HG03565 (cell line): ENCODE data around the gene ARHGAP44.

ENCODE experiments used
- ATAC-seq: cut with Tn5 transposase; IDR thresholded peaks from one replicate; pipeline ENCODE4 v1.9.1; 2021; ENCODE audit warnings: mild to moderate bottlenecking, moderate library complexity; ENCODE audit not compliant: unreplicated experiment

Gene ARHGAP44

DNA sequence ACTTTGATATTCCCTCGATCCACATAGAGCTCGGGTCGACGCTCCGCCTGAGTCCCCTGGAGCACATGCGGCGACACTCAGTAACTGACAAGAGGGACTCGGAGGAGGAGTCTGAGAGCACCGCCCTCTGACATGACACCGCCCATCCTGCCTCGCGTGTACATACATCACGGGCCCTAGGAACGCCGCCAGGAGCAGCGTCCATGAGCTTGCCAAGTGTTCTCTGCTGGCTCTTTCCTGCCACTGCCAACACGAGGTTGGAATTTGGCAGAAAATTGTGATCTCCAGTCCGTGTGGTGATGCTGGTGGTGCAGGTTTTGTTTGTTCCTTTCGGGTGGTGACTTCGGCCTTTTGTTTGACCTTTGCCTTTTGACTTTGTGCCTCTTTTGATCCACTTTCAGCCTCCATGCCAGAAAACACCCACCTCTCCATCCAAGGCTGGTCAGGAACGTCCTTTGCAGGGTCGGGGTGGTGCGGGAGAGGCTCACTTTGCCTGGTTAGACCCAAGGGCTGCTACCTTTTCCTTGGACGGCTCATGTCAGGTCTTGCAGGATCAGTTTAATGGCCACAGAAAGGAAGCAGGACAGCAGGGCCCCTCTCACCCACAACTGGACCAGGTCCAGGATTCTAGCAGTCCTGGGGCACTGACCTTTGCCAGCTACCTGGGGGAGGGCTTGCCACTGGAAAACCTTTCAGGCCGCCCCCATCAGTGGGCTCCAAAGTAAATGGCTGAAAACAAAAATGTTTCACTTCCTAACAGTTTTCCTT lies 200.9 kb downstream of the ARHGAP44 start:
- ATAC-seq, result no peak

- no peak for ATAC-seq
Observed at GRCh38 chr17:12990926-12991325, 201.6 kb downstream of the ARHGAP44 start.

DNA sequence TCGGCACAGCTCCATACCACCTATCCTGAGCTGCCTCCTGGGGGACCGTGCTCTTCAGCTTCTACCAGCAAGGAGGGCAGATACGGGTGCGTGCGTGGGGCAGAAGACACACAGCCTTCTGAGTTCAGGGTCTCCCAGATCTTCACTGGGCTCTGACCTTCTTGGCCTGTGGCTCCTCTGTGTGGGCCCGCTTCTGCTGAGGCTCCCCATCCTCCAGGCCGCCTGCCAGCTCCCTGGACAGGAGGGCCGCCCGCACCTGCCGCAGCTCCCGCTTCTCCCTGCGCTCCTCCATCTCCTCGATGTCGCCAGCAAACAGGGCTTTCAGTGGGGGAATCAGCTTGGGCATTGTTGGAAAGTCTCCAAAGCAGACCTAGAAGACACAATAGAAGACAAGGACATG lies 203.4 kb downstream of the ARHGAP44 start:
- ATAC-seq, result no peak

DNA sequence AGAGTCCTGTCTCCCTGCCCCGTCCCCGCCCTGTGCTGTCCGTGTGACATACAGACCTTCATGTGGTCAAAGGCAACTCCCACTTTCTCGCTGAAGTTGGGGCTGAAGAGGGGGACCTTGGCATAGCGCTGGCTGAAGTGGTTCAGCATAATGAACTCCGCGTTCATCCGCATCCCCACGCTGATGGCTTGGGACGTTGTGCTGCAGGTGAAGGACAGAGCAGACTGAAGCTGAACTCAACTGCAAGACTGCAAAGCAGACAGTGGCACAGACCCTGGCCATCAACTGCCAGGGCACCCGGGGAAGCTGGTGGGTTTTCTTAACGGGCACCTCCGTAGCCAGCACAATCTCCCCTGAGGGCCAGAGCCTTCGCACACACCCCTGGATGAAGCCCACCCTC lies 204.3 kb downstream of the ARHGAP44 start:
- no peak for ATAC-seq

- no peak for ATAC-seq
Observed at GRCh38 chr17:12994341-12995074, 205.2 kb downstream of the ARHGAP44 start.

DNA sequence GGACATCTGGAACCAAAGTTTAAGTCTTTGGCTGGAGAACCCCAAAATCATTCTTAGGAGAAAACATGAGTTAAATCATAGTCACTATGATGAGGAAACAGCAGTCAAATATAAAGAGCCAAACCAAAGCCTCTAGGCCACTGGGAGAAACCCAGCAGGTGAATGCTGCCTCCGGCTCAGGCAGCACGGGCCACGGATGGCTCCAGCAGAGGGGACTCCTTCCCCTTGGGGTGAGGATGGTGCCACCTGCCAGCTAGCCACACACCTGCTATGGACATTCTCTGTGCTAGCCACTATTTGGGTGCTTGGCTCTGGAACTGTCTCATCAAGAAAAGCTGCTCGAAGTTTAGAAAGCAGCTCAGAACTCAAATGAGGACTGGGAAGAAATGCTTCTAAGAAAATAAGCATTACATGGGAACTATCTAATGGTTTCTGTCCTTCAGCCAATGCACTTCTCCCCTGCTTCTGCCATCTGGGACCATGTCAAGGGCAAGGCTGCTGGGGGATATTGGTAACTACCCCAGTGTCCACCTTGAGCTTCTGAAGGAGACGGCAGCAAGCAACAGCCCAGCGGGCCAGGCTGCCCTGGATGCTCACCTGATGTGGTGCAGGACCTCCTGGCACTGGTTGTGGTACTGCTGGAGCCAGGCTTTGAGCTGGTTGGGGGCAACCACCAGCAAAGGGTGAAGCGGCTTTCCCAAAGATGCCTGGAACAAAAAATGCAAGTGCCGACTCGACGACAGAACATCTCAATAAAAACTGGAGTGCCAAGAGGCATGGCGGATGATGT lies 206.0 kb downstream of the ARHGAP44 start:
- no peak for ATAC-seq

DNA sequence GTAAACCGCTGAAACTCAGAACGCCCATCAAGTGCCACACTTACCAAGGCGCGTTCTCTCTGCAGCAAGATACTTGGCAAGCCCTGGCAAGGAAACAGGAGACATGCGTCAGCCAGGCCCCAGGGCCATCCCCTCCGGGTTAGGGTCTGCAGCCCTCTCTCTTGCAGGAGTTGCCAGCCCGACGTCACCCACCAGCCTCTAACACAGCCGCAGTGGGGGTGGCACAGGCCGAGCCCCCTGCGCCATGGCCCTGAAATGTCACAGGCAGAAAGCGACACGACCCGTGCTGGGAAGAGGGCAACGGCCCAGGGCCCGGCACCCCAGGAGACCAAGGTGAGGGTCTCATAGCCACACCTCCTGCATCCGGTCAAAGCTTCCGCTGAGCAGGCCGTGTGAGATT lies 206.6 kb downstream of the ARHGAP44 start:
- no peak for ATAC-seq

DNA sequence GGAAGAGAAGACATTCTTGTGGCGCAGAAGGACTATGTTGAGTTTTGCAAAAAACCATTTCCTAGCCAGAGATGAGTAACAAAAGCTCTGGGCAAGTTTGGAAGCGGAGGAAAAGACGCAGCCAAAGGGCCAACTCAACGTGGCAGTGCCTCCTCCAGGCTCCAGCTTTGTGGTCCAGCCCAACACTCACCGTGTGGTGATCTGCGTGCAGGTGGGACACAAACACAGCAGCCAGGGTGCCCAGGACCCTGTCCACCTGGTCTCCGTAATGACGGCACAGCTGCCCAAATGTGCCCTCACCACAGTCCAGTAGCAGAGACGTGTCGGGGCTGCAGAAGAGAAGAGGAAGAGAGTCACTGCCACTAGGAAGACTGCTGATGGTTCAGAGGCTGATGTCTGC lies 207.1 kb downstream of the ARHGAP44 start:
- ATAC-seq, result no peak

DNA sequence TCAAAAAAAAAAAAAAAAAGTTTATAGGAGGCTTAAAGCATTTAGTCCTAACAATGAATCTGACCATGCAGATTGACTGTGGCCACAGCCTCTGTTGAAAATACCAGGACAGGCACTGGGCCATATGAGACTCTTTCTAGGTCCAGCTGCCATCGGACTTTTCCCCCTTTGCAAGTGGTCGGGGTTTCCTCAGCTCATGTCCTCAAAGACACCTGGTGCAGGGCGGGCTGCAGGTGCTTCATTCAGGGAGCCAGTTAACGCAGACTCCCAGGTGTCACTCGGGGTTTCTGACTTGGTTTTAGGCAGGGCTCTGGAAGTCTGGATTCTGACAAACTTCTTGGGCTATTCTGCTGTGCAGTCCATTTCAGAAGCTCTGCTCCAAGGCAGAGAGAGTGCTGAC lies 207.6 kb downstream of the ARHGAP44 start:
- ATAC-seq, result no peak

DNA sequence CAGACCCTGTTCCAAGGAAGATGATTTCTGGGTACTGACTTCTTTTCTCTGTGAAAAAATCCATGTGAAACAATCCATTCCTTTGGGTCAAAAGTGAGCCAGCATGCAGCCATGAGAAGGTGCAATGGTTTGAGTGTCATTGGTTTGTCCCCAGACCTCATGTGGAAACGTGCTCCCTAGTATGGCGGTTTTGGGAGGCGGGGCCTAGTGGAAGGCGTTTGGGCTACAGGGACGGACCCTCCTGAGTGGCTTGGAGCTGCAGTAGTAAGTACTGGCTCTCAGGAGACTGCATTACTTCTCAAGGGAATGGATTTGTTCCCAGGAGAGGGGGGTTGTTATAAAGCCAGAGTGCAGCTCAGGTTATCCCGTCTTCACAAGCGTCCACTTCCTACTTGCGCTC lies 209.2 kb downstream of the ARHGAP44 start:
- no peak for ATAC-seq

- ATAC-seq, result no peak
Observed at GRCh38 chr17:12998874-12999273, 209.6 kb downstream of the ARHGAP44 start.

DNA sequence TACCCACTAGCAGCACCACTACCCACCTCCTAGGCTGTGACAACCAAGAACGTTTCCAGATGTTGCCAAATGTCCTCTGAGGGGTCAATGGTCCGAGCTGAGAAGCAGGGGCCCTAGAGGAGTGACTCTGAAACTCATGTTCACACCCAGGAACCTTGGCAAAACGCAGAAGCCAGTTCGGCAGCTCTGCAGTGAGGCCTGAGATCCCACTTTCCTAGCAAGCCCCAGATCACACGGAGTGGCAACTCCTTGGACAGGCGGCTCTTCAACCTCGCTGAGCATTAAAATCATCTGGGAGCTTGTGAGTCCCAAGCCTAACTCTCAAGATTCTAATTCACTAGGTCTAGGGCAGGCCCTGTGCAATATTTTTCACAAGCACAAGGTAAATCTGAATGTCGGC lies 211.3 kb downstream of the ARHGAP44 start:
- no peak for ATAC-seq

DNA sequence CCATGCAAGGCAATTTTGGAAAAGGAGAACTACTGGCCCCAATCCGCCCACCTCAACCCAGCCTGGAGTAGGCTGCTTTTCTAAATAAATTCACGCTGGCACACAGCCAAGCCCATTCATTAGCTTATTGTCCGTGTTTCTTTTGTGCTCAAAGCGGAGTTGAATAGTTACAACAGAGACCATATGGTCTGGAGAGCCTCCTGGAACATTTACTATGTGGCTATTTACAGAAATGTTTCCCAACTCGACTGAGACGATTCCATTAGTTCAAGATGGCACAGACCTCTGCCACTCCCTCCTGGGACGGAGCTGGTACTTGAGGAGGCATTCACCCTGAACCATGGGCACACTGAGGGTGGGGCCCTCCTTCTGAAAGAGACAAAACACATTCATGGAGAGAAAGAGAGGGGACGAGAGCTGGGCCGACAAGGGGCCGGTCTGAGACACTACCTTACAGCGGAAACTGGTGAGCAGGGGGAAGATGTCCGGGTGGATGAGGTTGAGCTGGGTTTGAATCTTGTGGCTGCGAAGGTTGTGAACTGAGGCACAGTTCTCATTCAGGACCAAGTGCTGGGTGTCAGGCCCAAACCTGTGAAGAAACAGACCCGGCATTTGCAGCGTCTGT lies 212.8 kb downstream of the ARHGAP44 start:
- ATAC-seq, result no peak

DNA sequence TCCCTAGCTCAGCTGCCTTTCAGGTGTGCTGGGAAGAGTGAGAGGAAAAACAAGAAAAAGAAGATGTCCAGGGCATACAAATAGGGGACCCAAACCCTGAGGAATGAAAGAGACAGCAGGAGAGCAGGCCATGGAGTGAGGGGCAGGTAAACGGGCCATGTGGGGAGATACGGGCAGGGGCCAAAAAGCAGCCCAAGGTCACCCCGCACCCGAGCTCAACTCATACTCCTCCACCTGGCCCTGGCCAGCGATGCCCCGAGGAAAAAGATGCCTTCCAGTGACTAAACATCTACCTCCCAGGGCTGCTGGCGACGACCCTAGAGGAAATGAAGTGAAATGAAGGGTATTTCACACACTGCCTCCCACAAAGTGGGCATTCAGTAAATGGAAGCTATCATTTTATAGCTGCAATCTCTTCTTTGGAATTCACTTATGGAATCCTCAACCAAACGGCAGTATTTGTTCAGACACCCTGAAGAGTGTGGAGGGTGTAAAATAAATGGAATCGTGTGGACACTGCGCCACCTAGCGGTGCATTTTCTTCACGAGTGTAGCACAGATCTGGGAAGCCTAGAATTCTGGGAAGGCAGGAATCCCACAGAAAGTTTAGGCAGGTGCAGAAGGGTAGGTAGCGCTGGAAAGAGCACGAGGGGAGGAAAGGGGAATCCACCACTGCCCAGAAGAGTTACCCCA lies 213.6 kb downstream of the ARHGAP44 start:
- ATAC-seq, result no peak

- ATAC-seq, result no peak
Observed at GRCh38 chr17:13003454-13003851, 214.2 kb downstream of the ARHGAP44 start.

DNA sequence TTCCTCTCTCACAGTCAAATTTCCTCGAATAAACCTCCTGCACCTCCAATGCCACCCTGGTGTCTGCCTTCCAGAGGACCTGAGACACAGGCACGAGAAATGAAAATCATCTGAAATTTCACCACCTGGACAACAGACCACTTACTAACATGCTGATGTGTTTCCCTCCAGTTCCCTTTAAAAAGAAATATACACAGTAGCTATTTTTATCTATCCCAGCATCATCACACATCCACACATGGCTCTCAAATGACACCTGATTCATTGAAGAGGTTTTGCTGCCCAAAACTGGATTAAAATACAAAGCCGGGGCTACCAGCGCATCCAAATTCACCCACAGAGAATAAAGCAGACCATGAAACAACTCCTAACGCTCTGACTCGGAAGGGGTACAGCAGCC lies 214.6 kb downstream of the ARHGAP44 start:
- ATAC-seq, result no peak

DNA sequence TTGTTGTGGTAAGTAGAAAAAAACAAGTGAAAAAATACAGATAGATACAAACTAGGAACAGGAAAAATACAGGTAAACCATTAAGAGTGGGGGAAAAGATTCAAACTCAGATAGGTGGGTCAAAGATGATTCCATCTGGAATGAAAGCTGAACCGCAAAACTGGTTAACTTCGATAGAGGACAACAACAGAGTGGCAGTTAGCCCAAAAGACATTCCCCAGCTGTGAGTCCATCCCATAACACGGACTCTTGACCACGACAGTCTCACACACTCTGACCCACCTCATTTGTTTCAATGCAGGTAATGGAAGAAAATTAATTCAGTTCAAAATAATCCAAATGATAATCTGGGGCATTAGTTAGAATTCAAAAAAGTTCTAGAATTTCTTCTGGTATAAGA lies 215.0 kb downstream of the ARHGAP44 start:
- no peak for ATAC-seq

GRCh38 chr17:13005530-13005929 lies 216.2 kb downstream of the ARHGAP44 start:
- ATAC-seq, result no peak

GRCh38 chr17:13008461-13008860 lies 219.2 kb downstream of the ARHGAP44 start:
- no peak for ATAC-seq

DNA sequence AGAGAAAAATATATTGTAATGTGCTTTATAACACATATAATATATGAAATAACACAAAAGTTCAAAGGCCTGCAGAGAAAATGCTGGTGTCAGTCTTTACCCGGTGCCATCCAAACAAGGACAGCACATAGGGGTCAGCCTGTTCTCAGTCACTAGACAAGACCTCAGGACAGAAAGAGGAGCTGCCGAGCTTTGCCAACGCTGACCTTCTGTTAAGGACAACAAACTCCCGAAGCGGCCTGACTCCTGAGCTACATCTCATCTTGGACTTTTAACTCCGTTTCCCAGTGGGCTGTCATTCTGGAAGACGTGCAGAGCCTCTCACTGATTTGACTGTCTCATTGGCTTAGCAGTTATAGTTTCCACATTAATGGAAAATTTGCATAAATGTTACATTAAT lies 221.7 kb downstream of the ARHGAP44 start:
- ATAC-seq, result no peak

- ATAC-seq, result no peak
Observed at GRCh38 chr17:13014801-13015200, 225.5 kb downstream of the ARHGAP44 start.
